Measurements from ENCODE around the gene CORO7. TPM values are rescaled to one million over a fixed set of nuclear protein-coding genes. Genes with fewer than 3 reads are reported as not detected.
"Not testable (repeated sequence)": the region's sequence is repeated elsewhere in the genome, so short reads cannot be mapped to it uniquely, and the experiment has no call there.

The CORO7 gene
- total RNA-seq, 1 donor from 2014 or later: 30.9 TPM

DNA sequence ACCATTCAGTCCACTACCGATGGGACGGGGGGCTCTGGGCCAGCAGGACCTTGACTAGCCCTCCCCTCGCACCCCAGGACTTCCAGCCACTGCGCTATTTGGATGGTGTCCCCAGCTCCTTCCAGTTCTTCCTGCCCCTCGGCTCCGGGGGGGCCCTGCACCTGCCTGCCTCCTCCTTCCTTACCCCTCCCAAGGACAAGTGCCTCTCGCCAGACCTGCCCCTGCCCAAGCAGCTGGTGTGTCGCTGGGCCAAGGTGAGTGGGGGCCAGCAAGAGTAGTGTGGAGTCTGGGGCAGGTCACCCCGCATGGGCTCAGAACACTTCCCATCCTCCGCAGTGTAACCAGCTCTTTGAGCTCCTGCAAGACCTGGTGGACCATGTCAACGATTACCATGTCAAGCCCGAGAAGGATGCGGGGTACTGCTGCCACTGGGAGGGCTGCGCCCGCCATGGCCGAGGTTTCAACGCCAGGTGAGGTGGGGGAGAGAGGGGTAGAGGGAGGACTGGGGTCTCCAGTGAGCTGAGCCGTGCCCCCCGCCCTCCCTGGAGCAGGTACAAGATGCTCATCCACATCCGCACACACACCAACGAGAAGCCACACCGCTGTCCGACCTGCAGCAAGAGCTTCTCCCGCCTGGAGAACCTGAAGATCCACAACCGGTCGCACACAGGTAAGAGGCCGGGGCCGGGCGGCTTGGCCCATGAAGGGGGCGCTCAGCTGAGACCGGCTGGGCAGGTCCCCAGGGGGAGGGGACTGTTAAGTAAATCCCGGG, 81.5 kb downstream of the CORO7 start:
- peaks cover 20% of the 10 kb centered on the region for H3K4me1 ChIP-seq
- intact Hi-C loops (cut with DNase I): loop anchor here (10.0 kb wide), 1 partner anchor 130 kb away; no protein-coding TSS in a partner anchor
- no peak overlapping the region for H3K27ac ChIP-seq
- no peak for TF ChIP-seq POLR2A (IDR thresholded peaks at IDR 0.05)
- no peak for TF ChIP-seq POLR2AphosphoS5 (IDR thresholded peaks at IDR 0.05; ENCODE audit: insufficient read depth in 1 of 2, low read depth in 1 of 2)
- TF ChIP-seq, protein P1, sequence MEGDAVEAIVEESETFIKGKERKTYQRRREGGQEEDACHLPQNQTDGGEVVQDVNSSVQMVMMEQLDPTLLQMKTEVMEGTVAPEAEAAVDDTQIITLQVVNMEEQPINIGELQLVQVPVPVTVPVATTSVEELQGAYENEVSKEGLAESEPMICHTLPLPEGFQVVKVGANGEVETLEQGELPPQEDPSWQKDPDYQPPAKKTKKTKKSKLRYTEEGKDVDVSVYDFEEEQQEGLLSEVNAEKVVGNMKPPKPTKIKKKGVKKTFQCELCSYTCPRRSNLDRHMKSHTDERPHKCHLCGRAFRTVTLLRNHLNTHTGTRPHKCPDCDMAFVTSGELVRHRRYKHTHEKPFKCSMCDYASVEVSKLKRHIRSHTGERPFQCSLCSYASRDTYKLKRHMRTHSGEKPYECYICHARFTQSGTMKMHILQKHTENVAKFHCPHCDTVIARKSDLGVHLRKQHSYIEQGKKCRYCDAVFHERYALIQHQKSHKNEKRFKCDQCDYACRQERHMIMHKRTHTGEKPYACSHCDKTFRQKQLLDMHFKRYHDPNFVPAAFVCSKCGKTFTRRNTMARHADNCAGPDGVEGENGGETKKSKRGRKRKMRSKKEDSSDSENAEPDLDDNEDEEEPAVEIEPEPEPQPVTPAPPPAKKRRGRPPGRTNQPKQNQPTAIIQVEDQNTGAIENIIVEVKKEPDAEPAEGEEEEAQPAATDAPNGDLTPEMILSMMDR (IDR thresholded peaks at IDR 0.05): no peak
- no peaks in the 10 kb centered on the region for H3K9me3 ChIP-seq
- peaks cover 0 to 36% of the 10 kb centered on the region in 2 donors for H3K36me3 ChIP-seq
- no peaks in the 10 kb centered on the region for H3K27me3 ChIP-seq
- H3K4me3 ChIP-seq: no peak overlapping the region
- no peak for DNase-seq (ENCODE audit: extremely low spot score in 2 of 2)

DNA sequence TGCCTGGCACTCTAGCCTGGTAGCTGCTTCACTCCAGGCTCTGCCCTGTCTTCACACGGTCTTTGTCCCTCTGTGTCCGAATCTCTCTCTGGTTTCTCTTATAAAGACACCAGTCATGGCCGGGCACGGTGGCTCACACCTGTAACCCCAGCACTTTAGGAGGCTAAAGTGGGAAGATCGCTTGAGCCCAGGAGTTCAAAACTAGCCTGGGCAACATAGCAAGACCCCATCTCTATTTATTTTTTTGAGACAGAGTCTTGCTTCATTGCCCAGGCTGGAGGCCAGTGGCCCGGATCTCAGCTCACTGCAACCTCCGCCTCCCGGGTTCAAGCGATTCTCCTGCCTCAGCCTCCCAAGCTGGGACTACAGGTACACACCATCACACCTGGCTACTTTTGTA, 82.7 kb downstream of the CORO7 start:
- intact Hi-C loops (cut with DNase I): loop anchor here (10.0 kb wide), 1 partner anchor 129 kb away; no protein-coding TSS in a partner anchor

GRCh38 chr16:4333308-4333638, 83.1 kb downstream of the CORO7 start:
- intact Hi-C loops (cut with DNase I): loop anchor here (10.0 kb wide), 1 partner anchor 128 kb away; no protein-coding TSS in a partner anchor
- Histone ChIP-seq H3K9me3 (no peaks in the 10 kb centered on the region), H3K36me3 (peaks cover 0 to 31% of the 10 kb centered on the region in 2 donors), H3K27ac (no peak overlapping the region), H3K4me3 (no peak overlapping the region), H3K27me3 (no peaks in the 10 kb centered on the region), H3K4me1 (peaks cover 22% of the 10 kb centered on the region)
- TF ChIP-seq POLR2A (IDR thresholded peaks at IDR 0.05): no peak
- TF ChIP-seq, protein P1 (IDR thresholded peaks at IDR 0.05): no peak
- no peak for TF ChIP-seq POLR2AphosphoS5 (IDR thresholded peaks at IDR 0.05; ENCODE audit: insufficient read depth in 1 of 2, low read depth in 1 of 2)
- no peak for DNase-seq (ENCODE audit: extremely low spot score in 2 of 2)

More for the DNA sequence above, 82.7 kb downstream of the CORO7 start:
- H3K27ac ChIP-seq; H3K9me3 ChIP-seq; H3K27me3 ChIP-seq; DNase-seq (ENCODE audit: extremely low spot score in 2 of 2); H3K4me3 ChIP-seq: not testable (repeated sequence)
- Histone ChIP-seq H3K4me1 (peaks cover 22% of the 10 kb centered on the region), H3K36me3 (peaks cover 0 to 33% of the 10 kb centered on the region in 2 donors)

DNA sequence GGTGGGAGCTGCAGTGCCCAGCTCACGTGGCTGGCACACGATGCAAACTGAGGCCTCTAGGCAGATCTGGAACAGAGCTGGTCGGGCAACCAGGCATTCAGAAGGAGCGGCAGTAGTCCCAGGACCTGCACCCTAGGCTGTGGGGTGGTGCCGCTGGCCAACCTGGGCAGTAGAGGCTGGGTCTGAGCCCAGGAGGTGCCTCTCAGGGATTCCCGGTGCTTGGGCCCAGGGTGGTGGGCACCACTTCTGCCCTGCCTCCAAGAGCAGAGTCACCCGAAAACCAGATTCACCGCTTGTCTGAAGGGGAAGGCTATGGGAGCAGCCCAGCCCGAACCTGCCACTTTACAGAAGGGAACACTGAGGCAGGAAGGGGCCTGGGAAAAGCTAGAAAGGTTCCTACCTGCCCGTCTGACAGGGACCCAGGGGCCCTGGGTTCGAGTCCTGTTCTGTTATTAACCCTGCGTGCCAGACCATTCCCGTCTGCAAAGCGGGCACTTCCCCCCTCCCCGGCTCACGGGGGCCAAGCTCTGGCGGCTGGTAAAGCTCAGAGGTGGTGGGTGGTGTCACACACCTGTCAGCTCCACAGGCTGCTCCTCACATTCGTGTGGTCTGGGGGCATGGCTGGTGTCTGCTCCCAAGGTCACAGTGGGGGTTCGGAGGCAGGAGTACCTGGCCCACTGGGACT, 83.6 kb downstream of the CORO7 start:
- no peak for DNase-seq (ENCODE audit: extremely low spot score in 2 of 2)
- Histone ChIP-seq H3K36me3 (peaks cover 0 to 31% of the 10 kb centered on the region in 2 donors), H3K9me3 (no peaks in the 10 kb centered on the region), H3K4me3 (no peak overlapping the region), H3K27me3 (no peaks in the 10 kb centered on the region), H3K4me1 (peaks cover 26% of the 10 kb centered on the region), H3K27ac (no peak overlapping the region)
- intact Hi-C loops (cut with DNase I): loop anchor here (10.0 kb wide), 1 partner anchor 128 kb away; no protein-coding TSS in a partner anchor
- TF ChIP-seq, protein P1 (IDR thresholded peaks at IDR 0.05): no peak
- no peak for TF ChIP-seq POLR2AphosphoS5 (IDR thresholded peaks at IDR 0.05; ENCODE audit: insufficient read depth in 1 of 2, low read depth in 1 of 2)
- TF ChIP-seq POLR2A (IDR thresholded peaks at IDR 0.05): no peak

- no peak for TF ChIP-seq POLR2AphosphoS5 (IDR thresholded peaks at IDR 0.05; ENCODE audit: insufficient read depth in 1 of 2, low read depth in 1 of 2)
- TF ChIP-seq, protein P1 (IDR thresholded peaks at IDR 0.05): no peak
- no peak for TF ChIP-seq POLR2A (IDR thresholded peaks at IDR 0.05)
- no peak overlapping the region for H3K4me3 ChIP-seq
- no peak overlapping the region for H3K27ac ChIP-seq
- peaks cover 0 to 28% of the 10 kb centered on the region in 2 donors for H3K36me3 ChIP-seq
- H3K4me1 ChIP-seq: peaks cover 33% of the 10 kb centered on the region
- H3K9me3 ChIP-seq: no peaks in the 10 kb centered on the region
- intact Hi-C loops (cut with DNase I): loop anchor here (10.0 kb wide), 1 partner anchor 127 kb away; no protein-coding TSS in a partner anchor
- no peak for DNase-seq (ENCODE audit: extremely low spot score in 2 of 2)
- no peaks in the 10 kb centered on the region for H3K27me3 ChIP-seq
Measured at GRCh38 chr16:4332083-4332482, 84.3 kb downstream of the CORO7 start.

Data from vagina (tissue), 2 donors.